ENCODE measurements around the gene DOCK7. TPM values are rescaled to one million over a fixed set of nuclear protein-coding genes. Genes with fewer than 3 reads are reported as not detected.

The DOCK7 gene
- total and polyA plus RNA-seq, 2 of the 13 experiments (the other 11 are each of a cell fraction or from before 2014, with no cell fraction given) = 45.7 to 67.2 TPM

GRCh38 chr1:62452951-62453350, 235.2 kb downstream of the DOCK7 start:
- in situ Hi-C loops (cut with HindIII; ENCODE audit: extremely low pct_ligation_motif_present, low pct_unique_long_range_greater_than_20kb) = no loop called here
- POLR2A ChIA-PET = no interaction called here
- H3K4me3 ChIP-seq (replicated peaks in 1 of 3; ENCODE audit: insufficient read depth in 1 of 3, low read depth in 2 of 3, low read length in 3 of 3) = no peak overlapping the region
- H3K27ac ChIP-seq (ENCODE audit: extremely low read length, insufficient read depth, low read length) = no peak overlapping the region
- 100% methylated on average over 1 of the region's 1 CpG for WGBS (ENCODE audit: low lambda C conversion rate)
- H3K4me1 ChIP-seq (ENCODE audit: insufficient read depth, low read length) = no peaks in the 10 kb centered on the region
- no peak overlapping the region for H3K4me2 ChIP-seq (ENCODE audit: low read depth, low read length)
- H4K20me1 ChIP-seq (ENCODE audit: insufficient read depth, low read length) = no peaks in the 10 kb centered on the region; the same call in 1 of the 2 replicates
- H3K79me2 ChIP-seq (ENCODE audit: insufficient read depth, low read length) = no peaks in the 10 kb centered on the region
- H3K27me3 ChIP-seq (ENCODE audit: control insufficient read depth in 1 of 2, insufficient read depth in 2 of 2, low read length in 2 of 2) = no peaks in the 10 kb centered on the region
- no peak overlapping the region for H3K9ac ChIP-seq (ENCODE audit: insufficient read depth, low read depth, low read length)
- CTCF ChIA-PET (ENCODE audit: low intra/inter-chr PET ratio, low total read pairs) = no interaction called here
- H3K9me3 ChIP-seq (ENCODE audit: low read length) = no peaks in the 10 kb centered on the region
- BruUV-seq (replicated peaks) = no TSS peak
- no peak overlapping the region for H2AFZ ChIP-seq (ENCODE audit: low read length)
- no peak for TF ChIP-seq ZNF552 (CRISPR knock-in tag; IDR thresholded peaks at IDR 0.05; ENCODE audit: borderline replicate concordance)
- TF ChIP-seq, protein P1, sequence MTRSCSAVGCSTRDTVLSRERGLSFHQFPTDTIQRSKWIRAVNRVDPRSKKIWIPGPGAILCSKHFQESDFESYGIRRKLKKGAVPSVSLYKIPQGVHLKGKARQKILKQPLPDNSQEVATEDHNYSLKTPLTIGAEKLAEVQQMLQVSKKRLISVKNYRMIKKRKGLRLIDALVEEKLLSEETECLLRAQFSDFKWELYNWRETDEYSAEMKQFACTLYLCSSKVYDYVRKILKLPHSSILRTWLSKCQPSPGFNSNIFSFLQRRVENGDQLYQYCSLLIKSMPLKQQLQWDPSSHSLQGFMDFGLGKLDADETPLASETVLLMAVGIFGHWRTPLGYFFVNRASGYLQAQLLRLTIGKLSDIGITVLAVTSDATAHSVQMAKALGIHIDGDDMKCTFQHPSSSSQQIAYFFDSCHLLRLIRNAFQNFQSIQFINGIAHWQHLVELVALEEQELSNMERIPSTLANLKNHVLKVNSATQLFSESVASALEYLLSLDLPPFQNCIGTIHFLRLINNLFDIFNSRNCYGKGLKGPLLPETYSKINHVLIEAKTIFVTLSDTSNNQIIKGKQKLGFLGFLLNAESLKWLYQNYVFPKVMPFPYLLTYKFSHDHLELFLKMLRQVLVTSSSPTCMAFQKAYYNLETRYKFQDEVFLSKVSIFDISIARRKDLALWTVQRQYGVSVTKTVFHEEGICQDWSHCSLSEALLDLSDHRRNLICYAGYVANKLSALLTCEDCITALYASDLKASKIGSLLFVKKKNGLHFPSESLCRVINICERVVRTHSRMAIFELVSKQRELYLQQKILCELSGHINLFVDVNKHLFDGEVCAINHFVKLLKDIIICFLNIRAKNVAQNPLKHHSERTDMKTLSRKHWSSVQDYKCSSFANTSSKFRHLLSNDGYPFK (CRISPR knock-in tag; IDR thresholded peaks at IDR 0.05; ENCODE audit: borderline replicate concordance) = no peak
- no peak for TF ChIP-seq ZNF326 (CRISPR knock-in tag; IDR thresholded peaks at IDR 0.05; ENCODE audit: borderline replicate concordance)
- no peak for TF ChIP-seq KAT8 (CRISPR knock-in tag; IDR thresholded peaks at IDR 0.05)
- no peak for TF ChIP-seq ESRRA (CRISPR knock-in tag; IDR thresholded peaks at IDR 0.05; ENCODE audit: low read depth)
- no peak for TF ChIP-seq ZNF33A (CRISPR knock-in tag; IDR thresholded peaks at IDR 0.05; ENCODE audit: borderline replicate concordance)
- TF ChIP-seq ZNF431 (CRISPR knock-in tag; IDR thresholded peaks at IDR 0.05; ENCODE audit: borderline replicate concordance, low read depth) = no peak
- TF ChIP-seq, protein P2, sequence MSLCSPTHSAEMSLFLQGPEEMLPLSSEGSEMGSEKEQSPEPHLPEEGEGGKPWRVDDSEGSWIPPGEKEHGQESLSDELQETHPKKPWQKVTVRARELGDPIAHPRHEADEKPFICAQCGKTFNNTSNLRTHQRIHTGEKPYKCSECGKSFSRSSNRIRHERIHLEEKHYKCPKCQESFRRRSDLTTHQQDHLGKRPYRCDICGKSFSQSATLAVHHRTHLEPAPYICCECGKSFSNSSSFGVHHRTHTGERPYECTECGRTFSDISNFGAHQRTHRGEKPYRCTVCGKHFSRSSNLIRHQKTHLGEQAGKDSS (CRISPR knock-in tag; IDR thresholded peaks at IDR 0.05; ENCODE audit: borderline replicate concordance, low read depth) = no peak
- ATAC-seq (no peak), DNase-seq (ENCODE audit: low spot score) (no peak), FAIRE-seq (no peak)
- intact Hi-C loops (cut with micrococcal nuclease; ENCODE audit: unreplicated experiment) = no loop called here
- peaks cover 13 to 73% of the 10 kb centered on the region in 2 experiments; a peak in 4 of 5 replicates for H3K36me3 ChIP-seq (replicated peaks in 1 of 2; ENCODE audit: control insufficient read depth in 1 of 2, insufficient read depth in 2 of 2, low read length in 2 of 2)

All from HepG2 (cell line).